Measurements from ENCODE around the gene ZNF804A.

The ZNF804A gene

GRCh38 chr2:184611361-184612085 lies 13.2 kb downstream of the ZNF804A start:
- DNase-seq (ENCODE audit: low spot score): no peak

- no peak for DNase-seq (ENCODE audit: low spot score)
Observed at GRCh38 chr2:184620367-184620766, 22.0 kb downstream of the ZNF804A start.

DNA sequence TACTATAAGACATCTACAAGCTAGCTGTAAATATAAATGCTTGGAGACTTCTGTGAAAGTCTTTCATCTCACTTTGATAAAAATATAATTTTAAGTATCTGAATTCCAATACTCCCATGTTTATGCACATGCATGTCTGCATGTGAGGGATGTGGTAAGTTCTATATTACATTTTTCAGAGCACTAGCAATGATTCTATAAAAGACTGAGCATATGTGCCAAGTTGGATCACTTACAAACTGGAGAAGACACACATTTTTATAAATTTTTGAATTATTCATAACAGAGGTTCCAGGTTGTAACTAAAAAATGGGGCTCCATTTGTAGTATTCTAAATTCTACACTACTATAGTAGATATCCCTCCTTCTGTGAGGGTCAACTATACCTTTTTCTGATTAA lies 26.0 kb downstream of the ZNF804A start:
- no peak for DNase-seq (ENCODE audit: low spot score)

GRCh38 chr2:184628051-184628450 lies 29.7 kb downstream of the ZNF804A start:
- DNase-seq (ENCODE audit: low spot score): no peak

DNA sequence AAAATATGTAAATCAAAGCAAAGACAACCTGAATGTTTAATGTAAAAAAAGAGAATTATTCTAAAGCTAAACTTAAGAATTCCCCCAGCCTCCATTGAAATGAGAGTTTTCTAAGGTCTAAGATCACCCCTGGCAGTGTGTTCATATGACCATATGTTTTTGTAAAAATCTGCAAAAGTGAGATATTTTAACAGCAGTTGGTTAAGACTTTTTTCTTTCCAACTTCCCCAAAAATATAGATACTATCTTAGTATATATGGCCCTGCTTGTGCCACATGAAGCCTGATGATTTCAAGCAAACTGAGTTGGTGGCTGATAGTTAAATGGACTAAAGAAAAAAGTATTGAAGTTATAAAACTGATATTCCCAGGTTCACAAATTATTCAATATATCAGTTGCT lies 35.4 kb downstream of the ZNF804A start:
- no peak for DNase-seq (ENCODE audit: low spot score)

GRCh38 chr2:184637781-184638180 lies 39.5 kb downstream of the ZNF804A start:
- DNase-seq (ENCODE audit: low spot score): no peak

- no peak for DNase-seq (ENCODE audit: low spot score)
Observed at GRCh38 chr2:184644685-184645084, 46.4 kb downstream of the ZNF804A start.

DNA sequence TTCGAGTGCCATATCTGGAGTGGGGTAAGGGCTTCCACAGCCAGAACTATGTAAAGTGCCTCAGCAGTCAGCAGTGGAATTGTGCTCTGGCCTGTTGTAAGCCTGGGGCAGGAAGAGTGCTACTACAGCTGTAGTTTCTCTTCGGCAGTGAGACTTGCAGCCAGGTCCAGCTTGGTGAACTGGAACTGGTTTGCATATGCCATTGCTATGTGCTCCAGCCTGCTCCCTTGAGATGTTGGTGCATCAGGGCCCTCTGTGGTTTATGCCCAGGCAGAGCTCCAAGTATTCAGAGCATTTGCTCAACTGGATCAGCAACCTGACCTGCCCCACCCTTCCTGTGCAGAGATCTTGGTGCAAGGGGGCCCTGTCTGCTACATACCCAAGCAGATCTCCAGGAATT lies 47.8 kb downstream of the ZNF804A start:
- DNase-seq (ENCODE audit: low spot score): no peak

DNA sequence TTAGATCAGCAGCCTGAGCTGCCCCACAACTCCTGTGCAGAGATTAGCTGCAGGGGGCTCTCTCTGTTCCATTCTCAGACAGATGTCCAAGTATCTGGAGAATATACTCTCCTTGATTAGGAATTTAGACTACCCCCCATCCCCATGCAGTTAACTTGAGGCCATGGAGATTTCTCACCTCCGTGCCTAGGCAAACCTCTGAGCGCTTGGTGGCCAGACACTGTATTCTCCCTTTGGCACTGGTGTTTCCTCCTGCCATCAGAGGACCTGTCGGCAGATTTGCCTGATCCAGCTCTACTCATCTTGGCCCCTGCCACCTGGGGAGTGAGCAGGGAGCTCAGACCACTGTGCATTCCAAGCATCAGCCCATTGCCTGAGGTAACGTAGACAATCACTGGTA lies 48.3 kb downstream of the ZNF804A start:
- DNase-seq (ENCODE audit: low spot score): no peak

DNA sequence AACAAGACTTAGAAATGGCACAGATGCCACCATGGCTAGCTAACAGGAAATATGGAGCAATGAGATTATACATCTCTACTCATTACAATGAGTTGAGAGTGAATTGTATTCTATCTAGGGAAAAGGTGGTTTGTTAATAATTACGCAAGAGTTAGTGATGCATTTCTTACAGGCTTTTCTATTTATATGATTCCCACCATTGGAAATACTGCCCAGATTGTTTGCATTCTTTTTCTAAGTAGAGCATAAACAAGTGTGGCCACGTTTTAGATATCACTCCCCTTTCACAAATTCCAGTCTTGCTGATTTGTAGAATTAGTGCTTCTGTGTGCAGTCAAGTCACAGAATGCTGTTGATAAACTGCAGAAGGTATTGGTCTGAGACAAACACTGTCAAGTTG lies 56.6 kb downstream of the ZNF804A start:
- no peak for DNase-seq (ENCODE audit: low spot score)

DNA sequence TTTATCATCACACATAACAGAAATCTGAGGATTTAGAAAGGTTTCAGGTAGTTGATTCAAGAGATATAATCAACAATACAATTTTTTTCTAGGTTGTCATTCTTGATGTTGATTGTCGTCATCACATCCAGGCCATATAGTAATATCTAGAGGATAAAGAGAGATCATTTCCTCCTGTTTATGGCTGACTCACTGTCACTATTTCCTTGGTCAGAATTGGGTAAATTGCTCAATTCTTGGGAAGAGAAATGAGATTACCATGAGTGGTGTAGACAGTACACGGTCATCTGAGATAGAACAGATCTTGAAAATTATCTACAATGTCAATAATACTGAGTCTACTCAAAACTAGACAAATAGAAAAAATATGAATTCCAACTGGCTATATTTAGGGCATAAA lies 78.8 kb downstream of the ZNF804A start:
- DNase-seq (ENCODE audit: low spot score): no peak

DNA sequence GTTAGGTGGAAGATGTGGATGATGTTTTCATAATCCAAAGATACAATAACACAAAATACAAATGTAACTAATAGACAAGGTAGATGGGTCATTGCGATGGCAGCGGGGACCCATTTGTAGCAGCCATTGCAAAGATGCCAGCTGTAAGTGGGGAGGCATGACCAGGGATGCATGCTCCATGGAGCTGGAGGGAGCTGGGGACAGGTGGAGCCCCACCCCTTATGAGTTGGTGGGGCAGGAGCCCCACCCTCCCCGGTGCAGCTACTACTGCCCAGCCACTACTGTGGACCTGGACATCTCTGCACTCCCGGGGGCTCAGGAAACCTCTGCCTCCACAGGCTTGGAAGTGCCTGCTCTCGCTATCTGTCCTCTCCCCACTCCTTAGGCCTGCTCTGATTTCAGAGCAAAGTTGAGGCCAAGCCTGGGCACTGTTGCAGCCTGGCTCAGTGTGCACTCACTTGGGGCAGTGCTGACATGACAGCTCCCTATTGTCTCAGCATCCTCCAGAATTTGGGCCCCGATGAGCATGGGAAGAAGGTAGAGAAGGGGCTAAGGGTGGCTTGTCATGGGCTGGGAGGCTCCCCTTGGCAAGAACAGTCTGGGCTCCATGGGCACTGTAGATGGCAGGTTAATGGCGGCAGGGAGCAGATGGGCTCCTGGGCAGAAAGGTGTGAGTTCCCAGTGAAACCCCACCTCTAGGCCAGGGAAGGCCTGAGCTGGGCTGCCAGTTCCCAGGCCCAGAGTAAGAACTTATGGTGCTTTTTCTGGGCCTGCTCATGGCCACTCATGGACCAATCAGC lies 81.1 kb downstream of the ZNF804A start:
- no peak for DNase-seq (ENCODE audit: low spot score)

DNA sequence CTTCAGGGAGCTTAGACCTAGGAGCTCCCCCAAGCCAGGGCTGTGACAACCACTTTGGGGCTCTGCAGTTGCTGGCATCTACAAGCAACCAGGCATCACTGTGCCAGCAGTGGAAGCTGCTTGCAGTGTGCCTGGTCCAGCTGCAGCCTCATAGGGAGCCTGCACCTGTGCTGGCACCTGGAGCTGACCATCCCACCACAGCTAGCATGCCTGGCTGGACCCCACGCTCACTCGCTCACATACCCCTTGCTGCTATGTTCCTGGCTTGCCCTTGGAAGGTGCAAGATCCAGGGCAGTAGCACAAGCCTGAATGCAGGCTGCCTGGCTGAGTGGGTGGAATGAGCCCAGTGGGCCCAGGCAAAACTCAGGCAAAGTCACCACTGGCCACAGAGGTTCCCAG lies 82.5 kb downstream of the ZNF804A start:
- DNase-seq (ENCODE audit: low spot score): no peak

DNA sequence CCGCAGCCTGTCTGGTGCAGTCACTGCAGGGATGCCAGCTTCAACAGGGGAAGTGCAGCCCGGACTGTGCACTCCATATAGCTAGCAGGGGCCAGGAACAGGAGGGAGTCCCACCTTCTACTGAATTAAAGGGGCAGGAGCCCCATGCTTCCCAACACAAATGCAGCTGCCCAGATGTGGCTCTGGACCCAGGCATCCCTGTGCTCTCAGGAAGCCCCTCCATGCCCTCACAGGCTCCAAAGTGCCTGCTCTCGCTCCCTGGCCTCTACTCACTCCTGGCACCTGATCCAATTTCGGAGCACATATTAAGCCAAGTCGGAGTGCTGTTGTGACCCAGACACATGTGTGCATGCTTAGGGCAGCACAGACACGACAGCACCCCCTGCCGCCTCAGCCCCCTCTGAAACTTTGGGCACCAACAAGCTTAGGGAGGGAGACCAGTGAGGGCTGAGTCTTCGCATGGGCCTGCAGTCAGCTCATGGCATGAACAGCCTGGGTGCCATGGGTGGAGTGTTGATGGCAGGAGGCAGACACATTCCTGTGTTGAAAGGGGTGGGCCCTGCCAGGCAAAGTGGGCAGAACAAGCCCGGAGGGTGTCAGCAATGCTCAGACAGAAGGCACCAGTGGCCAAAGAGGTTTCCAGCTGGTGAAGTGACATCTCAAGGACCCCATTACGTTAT lies 83.5 kb downstream of the ZNF804A start:
- no peak for DNase-seq (ENCODE audit: low spot score)

GRCh38 chr2:184683911-184684310 lies 85.6 kb downstream of the ZNF804A start:
- DNase-seq (ENCODE audit: low spot score): no peak

DNA sequence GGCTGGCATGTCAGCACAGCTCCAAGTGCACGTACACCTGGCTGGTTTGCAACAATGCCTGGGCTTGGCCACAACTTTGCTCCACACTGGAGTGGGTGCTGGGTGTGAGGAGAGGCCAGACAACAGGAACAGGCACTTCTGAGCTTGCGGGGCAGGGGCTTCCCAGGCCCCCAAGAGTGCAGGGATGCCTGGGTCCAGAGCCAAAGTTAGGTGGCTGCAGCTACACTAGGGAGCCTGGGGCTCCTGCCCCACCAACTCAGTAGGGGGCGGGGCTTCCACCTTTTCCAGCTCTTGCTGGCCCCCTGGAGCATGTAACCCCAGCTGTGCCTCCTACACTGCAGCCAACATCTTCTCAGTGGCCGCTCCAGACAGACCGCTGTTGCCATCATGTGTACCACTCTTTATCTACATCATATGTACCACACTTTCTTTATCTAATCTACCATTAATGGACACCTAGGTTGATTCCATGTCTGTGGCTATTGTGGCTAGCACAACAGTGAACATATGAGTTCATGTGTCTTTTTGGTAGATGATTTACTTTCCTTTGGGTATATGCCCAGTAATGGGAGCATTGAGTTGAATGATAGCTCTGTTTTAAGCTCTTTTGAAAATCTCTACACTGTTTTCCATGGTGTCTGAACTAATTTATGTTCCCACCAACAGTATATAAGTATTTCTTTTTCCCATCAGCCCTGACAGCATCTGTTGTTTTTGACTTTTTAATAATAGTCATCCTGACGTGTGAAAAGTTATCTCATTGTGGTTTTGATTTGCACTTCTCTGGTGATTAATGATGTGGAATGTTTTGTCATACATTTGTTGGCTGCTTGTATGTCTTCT lies 87.9 kb downstream of the ZNF804A start:
- no peak for DNase-seq (ENCODE audit: low spot score)

DNA sequence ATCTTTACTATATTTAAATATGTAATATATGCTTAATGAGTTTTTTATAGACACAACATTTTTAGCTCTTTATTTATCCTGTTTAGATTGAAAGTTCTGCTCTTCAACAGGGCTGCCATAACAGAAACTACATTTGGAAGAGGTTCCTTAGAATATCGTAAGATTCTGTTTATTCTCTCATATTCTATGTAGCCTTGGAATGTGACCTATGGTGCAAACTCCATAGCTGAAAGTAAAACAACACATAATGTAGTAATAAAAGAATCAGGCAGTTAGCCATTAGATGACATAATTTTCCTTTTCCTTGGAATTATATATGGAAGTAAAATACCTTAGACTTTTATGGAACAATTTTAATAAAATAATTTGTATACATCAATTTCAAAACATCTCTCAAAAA lies 91.3 kb downstream of the ZNF804A start:
- no peak for DNase-seq (ENCODE audit: low spot score)

DNA sequence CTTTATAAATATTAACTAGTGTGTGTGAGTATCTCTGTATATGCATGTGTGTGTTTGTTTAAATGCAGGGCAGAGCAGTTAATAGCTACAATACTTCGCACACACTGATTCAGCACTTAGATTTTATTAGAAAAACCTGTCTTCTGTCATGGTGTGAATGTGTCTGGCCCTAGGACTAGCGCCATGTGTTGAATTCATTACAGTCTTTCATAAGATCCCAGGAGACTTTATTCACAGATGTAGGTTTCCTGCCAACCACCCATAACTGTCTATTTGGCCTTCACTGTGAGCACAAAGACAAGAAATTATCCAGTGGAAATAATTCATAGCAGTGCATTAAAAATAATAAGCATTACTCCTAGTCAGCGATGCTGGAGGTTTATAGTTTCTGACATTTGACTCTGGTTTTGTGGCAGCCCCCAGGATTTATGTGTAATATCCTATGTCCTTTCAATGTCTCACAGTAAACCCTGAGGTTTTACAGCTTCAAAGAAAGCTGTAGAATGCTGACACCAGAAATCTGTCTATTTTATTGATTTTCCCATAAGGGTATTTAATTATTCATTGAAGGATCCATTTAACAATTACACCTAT lies 93.9 kb downstream of the ZNF804A start:
- DNase-seq (ENCODE audit: low spot score): no peak

- no peak for DNase-seq (ENCODE audit: low spot score)
Observed at GRCh38 chr2:184696644-184697043, 98.3 kb downstream of the ZNF804A start.

- no peak for DNase-seq (ENCODE audit: low spot score)
Observed at GRCh38 chr2:184698476-184698875, 100.1 kb downstream of the ZNF804A start.

DNA sequence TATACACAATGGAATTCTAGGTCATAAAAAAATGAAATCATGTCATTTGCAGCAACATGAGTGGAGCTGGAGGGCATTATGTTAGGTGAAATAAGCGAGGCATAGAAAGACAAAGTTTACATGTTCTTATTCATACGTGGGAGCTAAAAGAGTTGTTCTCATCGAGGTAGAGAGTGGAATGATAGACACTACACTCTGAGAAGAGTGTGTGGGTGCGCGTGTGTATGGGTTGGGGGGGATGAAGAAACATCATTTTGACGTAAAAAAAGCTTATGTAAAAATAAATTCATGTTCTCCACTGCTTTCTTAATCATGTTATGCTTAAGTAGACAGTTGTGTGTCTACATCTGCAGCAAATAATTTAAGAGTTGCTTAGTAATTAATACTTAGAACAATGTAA lies 123.6 kb downstream of the ZNF804A start:
- DNase-seq (ENCODE audit: low spot score): no peak

DNA sequence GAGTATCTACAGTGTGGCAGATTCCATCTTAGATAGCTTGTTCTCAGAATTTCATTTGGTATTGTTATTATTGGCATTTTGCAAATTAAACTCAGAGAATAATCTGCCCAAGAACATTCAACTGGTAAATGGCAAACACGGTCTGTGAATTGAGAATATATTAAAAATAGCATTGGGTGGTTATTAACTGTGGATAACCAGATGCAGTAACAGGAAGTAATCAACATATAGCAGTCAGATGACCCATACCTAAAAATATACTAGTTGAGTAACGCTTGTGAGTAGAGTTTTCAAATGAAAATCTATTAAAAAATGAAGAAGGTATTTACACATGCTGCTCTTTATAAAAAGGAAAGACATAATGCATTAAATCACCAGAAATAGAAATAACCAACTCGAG lies 129.5 kb downstream of the ZNF804A start:
- DNase-seq (ENCODE audit: low spot score): no peak
